HL-60 (cell line): ENCODE data around the gene PLA2R1.

Source experiments
- POLR2AphosphoS5 ChIP-seq: IDR thresholded peaks from 2 replicates; pipeline ENCODE4 v1.6.1; 2012; ENCODE audit warnings: low read depth
- TF ChIP-seq, protein P1 (sequence below): IDR thresholded peaks from one replicate; pipeline ENCODE4 v1.5.1; 2011; ENCODE audit warnings: low read length, control low read depth, inconsistent platforms; ENCODE audit not compliant: insufficient read depth
- TF ChIP-seq, protein P2 (sequence below): IDR thresholded peaks from 2 replicates; pipeline ENCODE4 v1.6.1; 2012; ENCODE audit warnings: low read depth; ENCODE audit not compliant: insufficient replicate concordance

DNA sequence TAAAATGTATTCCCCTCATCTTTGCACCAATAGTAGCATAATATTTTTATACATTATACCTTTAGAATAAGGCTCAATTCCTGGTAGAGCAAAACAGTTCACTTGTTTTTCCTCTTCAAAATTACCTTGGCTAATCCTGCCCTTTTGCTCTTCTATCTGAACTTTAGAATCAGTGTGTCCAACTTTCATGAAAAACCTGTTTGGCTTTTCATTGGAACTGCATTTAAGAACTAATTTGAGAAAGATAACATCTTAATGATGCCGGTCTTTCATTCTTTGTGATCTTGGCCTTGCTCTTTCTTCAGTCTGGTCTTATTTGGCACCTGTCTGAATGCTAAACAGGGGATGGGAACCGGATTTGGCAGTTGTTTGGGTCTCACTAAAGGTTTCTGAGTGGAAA is 151.5 kb downstream of the PLA2R1 start:
- TF ChIP-seq, protein P1, sequence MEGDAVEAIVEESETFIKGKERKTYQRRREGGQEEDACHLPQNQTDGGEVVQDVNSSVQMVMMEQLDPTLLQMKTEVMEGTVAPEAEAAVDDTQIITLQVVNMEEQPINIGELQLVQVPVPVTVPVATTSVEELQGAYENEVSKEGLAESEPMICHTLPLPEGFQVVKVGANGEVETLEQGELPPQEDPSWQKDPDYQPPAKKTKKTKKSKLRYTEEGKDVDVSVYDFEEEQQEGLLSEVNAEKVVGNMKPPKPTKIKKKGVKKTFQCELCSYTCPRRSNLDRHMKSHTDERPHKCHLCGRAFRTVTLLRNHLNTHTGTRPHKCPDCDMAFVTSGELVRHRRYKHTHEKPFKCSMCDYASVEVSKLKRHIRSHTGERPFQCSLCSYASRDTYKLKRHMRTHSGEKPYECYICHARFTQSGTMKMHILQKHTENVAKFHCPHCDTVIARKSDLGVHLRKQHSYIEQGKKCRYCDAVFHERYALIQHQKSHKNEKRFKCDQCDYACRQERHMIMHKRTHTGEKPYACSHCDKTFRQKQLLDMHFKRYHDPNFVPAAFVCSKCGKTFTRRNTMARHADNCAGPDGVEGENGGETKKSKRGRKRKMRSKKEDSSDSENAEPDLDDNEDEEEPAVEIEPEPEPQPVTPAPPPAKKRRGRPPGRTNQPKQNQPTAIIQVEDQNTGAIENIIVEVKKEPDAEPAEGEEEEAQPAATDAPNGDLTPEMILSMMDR, result no peak
- TF ChIP-seq, protein P2, sequence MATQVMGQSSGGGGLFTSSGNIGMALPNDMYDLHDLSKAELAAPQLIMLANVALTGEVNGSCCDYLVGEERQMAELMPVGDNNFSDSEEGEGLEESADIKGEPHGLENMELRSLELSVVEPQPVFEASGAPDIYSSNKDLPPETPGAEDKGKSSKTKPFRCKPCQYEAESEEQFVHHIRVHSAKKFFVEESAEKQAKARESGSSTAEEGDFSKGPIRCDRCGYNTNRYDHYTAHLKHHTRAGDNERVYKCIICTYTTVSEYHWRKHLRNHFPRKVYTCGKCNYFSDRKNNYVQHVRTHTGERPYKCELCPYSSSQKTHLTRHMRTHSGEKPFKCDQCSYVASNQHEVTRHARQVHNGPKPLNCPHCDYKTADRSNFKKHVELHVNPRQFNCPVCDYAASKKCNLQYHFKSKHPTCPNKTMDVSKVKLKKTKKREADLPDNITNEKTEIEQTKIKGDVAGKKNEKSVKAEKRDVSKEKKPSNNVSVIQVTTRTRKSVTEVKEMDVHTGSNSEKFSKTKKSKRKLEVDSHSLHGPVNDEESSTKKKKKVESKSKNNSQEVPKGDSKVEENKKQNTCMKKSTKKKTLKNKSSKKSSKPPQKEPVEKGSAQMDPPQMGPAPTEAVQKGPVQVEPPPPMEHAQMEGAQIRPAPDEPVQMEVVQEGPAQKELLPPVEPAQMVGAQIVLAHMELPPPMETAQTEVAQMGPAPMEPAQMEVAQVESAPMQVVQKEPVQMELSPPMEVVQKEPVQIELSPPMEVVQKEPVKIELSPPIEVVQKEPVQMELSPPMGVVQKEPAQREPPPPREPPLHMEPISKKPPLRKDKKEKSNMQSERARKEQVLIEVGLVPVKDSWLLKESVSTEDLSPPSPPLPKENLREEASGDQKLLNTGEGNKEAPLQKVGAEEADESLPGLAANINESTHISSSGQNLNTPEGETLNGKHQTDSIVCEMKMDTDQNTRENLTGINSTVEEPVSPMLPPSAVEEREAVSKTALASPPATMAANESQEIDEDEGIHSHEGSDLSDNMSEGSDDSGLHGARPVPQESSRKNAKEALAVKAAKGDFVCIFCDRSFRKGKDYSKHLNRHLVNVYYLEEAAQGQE, result no peak
- no peak for TF ChIP-seq POLR2AphosphoS5
